Measurements from ENCODE around the gene PCP4L1.
A peak's percentile ranks its signal among the peaks of the same experiment; 100 is the strongest.
"Not testable (repeated sequence)": the region's sequence is repeated elsewhere in the genome, so short reads cannot be mapped to it uniquely, and the experiment has no call there.

PCP4L1 gene

GRCh38 chr1:161258439-161259344 lies at the start of gene PCP4L1:
Gene PCP4L1 (plus strand): TSS chr1:161258745. CDS start chr1:161258975, 230 bp downstream.
- DNase-seq, result peak; percentile 79
- in situ Hi-C loops (cut with MboI; ENCODE audit: low pct_unique_long_range_greater_than_20kb, low sequenced_read_pairs), result no loop called here

GRCh38 chr1:161209790-161210409 lies 48.6 kb upstream of the PCP4L1 start:
- in situ Hi-C loops (cut with MboI; ENCODE audit: low pct_unique_long_range_greater_than_20kb, low sequenced_read_pairs), result no loop called here
- DNase-seq, result peak; percentile 84

- peak; percentile 43 for DNase-seq
- in situ Hi-C loops (cut with MboI; ENCODE audit: low pct_unique_long_range_greater_than_20kb, low sequenced_read_pairs), result no loop called here
Measured at GRCh38 chr1:161214369-161214768, 44.2 kb upstream of the PCP4L1 start.

DNA sequence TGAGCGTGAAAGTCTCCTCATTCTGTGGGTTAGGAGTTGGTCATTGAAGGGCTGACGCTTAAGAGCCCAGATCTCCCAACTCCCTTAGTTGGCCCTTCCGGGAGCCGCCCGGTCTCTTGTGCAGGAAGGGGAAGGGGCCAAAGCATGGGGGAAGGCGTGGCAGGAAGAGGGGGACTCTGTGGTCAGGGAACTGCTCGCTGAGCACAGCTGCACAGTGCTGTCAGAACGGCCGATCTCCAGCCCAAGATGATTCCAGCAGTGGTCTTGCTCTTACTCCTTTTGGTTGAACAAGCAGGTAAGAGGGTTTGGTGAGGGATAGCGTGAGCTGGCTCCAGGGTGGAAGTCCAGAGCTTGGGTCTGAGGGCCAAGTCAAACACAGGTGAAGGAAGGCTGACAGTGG lies 43.5 kb upstream of the PCP4L1 start, which contains the start of gene FCER1G:
FCER1G (plus strand) TSS at position 220 of the 400 bp plus-strand sequence; CDS start at position 247, 27 bp downstream.
- in situ Hi-C loops (cut with MboI; ENCODE audit: low pct_unique_long_range_greater_than_20kb, low sequenced_read_pairs), result no loop called here
- peak; percentile 72 for DNase-seq

DNA sequence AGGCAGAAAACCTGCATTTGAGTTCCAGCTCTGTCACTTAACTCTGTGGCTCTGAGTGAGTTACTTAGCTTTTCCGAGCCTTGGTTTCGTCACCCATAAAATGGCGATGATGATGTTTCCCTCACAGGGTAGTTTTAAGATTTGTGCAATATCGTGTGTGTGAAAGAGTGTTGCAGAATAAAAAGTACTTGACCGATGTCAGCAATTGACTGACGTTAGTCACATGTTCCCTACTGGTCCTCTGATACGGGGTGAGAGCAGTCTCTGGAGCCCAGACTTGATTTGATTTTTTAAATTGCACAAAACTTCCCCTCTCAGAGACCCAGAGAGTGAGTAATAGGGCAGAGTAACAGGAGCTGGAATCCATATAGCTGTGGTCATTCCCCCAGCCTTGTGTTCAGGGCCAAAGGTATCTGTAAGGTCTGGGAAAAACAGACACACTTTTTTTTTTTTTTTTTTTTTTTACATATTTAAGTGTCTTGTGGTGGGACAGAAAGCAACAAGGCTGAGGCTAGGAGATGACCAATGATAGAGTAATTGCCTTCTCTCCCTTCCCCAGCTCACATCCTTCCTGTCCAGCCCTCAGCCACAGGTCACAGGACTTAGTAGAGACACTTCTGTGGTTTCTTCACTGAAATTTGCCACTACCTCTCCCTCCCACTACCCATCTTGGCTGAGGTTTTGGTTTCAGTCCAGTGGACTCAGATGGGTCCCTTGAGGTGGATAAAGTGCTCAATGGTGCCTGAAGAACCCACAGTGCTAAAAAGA lies 41.4 kb upstream of the PCP4L1 start:
- in situ Hi-C loops (cut with MboI; ENCODE audit: low pct_unique_long_range_greater_than_20kb, low sequenced_read_pairs), result no loop called here
- DNase-seq, result peak; percentile 81

DNA sequence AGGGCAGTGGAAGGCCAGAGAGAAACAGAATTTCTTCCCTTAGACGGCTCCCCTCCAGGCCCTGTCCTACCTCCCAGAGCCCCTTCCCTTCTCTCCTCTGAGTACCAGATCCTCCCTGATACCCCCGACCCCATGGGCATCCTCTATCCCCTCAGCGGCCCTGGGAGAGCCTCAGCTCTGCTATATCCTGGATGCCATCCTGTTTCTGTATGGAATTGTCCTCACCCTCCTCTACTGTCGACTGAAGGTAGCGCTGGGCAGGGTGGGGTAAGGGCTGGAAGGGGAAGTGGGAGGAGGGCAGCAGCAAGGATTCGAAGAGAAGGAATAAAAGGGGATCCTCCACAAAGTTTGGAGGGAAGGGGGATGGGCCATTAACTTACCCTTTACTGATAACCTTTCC lies 40.7 kb upstream of the PCP4L1 start:
- in situ Hi-C loops (cut with MboI; ENCODE audit: low pct_unique_long_range_greater_than_20kb, low sequenced_read_pairs), result no loop called here
- no peak for DNase-seq

DNA sequence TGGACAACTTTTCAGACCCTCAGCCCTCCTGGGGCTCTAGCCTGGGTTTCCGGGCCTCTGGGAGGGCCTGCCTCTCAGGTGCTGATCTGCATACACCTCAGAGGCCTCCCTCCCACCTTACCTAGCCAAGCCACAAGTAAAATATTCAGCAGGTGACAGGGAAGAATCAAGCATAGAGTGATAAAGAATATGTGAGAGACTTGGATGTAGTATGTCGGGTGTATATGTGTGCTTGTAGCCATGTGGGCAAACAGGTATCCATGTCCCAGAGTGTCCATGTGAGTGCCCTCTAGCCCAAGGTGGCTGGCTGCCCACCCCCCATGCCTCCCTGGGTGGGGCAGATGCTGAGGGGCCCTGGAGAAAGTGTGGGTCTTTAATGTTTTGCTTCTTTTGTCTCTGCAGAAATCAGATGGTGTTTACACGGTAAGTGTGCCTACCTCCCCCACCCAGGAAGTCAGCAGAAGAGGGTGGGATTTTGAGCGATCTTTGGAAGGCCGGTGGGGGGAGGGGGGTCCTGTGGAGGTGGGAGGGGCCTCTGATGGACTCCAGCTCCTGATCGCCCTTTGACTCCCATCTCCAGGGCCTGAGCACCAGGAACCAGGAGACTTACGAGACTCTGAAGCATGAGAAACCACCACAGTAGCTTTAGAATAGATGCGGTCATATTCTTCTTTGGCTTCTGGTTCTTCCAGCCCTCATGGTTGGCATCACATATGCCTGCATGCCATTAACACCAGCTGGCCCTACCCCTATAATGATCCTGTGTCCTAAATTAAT lies 40.1 kb upstream of the PCP4L1 start:
- in situ Hi-C loops (cut with MboI; ENCODE audit: low pct_unique_long_range_greater_than_20kb, low sequenced_read_pairs), result no loop called here
- DNase-seq, result no peak

- no peak for DNase-seq
- in situ Hi-C loops (cut with MboI; ENCODE audit: low pct_unique_long_range_greater_than_20kb, low sequenced_read_pairs), result no loop called here
Measured at GRCh38 chr1:161219078-161219892, 39.3 kb upstream of the PCP4L1 start.

- in situ Hi-C loops (cut with MboI; ENCODE audit: low pct_unique_long_range_greater_than_20kb, low sequenced_read_pairs), result no loop called here
- no peak for DNase-seq
Measured at GRCh38 chr1:161220002-161220401, 38.5 kb upstream of the PCP4L1 start.

DNA sequence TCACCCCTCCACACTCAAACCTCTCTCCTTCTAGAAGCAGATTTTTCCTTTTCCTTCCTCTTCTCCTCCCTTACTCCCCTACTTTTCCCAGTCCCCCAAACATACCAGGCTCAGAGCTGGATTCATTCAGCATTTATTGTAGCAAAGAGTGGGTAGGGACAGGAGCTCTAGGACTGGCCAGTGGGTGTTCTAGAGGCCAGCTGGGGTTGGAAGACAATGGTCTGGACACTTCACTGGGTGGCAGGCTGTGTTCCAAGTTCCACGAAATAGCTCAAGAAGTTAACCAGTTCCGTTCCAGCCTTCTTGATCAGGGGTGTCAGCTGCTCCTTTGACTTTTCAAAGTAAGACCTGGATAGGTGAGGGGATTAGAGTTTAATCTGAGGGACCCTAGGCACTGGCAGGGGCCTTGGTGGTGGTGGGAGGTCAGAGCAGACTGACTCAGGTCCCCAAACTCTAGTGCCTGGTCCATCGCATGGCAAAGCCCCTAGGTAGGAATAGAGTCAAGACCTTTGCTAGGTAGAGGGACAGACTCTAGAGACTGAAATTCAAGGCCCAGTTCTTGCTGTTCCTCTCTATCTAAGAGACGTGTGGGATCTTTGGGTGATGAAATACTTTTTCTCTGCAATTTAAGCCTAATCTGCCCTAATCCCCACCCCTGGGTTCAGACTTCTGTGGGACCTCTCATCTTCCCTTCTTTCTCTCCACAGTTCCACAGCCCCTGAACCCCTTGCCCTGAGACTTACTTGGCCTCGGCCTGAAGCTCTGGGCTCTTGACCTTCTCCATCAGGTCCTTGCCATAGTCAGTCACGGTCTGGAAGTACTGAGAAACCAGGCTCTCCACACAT lies 36.1 kb upstream of the PCP4L1 start:
- no peak for DNase-seq
- in situ Hi-C loops (cut with MboI; ENCODE audit: low pct_unique_long_range_greater_than_20kb, low sequenced_read_pairs), result no loop called here

DNA sequence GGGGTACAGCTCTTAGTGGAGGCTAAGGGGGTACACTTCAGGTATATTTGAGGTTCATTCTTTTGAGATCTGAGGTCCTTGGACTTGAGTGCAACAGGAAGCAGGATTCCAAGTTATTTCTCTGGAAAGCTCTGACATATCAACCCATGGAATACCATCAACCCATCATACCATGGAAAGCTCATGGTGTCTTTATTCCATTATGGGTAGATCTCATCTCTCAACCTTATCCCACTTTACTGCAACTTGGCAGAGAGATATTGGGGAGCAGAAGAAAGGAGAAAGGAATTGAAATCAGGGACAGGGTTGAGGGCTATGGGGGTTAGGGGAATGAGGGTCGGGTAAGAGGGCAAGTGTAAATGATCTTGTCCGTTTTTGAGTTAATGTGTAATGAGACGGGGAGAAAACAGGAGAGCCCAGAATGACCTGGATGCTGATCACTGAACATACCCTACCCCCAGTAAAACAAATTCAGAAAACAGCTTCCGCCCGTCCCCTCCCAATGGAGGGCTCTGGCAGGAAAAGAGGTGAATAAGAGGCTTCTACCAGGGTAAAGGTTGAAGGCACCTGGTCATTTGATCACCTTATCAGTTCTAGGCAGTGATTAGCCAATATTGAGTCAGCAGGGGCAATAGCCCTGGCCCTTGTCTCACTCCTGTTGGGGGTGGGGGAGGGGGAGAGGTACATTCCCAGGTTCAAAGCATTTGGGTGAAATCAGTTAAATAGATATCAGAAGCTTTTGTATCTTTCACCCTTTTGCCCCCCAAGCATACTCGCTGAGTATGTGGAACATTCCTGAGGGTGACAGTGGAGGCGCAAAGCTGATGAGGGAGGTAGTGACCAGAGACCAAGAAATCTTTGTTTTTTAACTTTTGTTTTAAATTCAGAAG lies 34.5 kb upstream of the PCP4L1 start:
- in situ Hi-C loops (cut with MboI; ENCODE audit: low pct_unique_long_range_greater_than_20kb, low sequenced_read_pairs), result no loop called here

GRCh38 chr1:161224695-161225087 lies 33.9 kb upstream of the PCP4L1 start:
- DNase-seq; in situ Hi-C loops (cut with MboI; ENCODE audit: low pct_unique_long_range_greater_than_20kb, low sequenced_read_pairs): not testable (repeated sequence)

More for the DNA sequence above, 34.5 kb upstream of the PCP4L1 start:
- DNase-seq, result no peak

- no peak for DNase-seq
- in situ Hi-C loops (cut with MboI; ENCODE audit: low pct_unique_long_range_greater_than_20kb, low sequenced_read_pairs), result no loop called here
Measured at GRCh38 chr1:161225178-161225533, 33.4 kb upstream of the PCP4L1 start.

DNA sequence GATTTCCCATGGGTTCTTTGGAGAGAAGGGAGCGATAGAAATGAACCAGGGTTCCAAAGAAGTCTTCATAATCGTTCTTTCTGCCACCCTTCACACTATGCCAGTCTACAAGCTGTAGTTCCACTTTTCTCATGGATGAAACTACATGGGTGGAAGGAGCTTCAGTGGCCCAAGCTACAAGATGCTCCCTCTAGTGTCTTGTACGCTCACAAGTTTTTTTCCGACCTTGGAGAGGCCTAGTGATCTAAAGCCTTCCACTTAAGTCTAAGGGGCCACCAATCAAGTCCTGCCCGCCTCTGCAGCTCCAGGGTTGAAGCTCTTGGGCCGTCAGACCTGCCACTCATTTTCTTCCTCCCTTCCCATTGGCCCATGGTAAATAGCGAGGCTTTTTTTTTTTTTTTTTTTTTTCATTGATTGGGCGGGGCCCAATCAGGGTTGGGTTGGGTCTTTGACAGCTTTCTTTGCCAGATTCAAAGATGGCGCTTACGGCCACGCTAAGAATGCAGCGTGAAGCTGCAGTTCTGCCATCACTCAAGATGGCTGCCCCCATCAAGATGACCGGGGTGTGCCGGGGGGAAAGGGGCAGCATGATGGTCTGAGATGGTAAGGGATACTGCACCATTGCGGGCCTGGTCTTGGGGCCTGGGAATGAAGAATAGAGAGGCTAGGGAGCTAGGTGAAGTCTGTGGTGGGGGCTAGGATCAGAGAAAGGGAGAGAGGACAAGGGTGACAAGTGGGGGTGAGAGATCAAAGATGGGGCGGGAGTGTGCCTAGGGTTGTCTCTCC lies 32.8 kb upstream of the PCP4L1 start, which contains the start of gene TOMM40L:
TOMM40L (plus strand) TSS at position 527 of the 786 bp plus-strand sequence. CDS start 430 bp downstream, outside the sequence.
- in situ Hi-C loops (cut with MboI; ENCODE audit: low pct_unique_long_range_greater_than_20kb, low sequenced_read_pairs), result no loop called here
- peak; percentile 100 for DNase-seq

- in situ Hi-C loops (cut with MboI; ENCODE audit: low pct_unique_long_range_greater_than_20kb, low sequenced_read_pairs), result no loop called here
Measured at GRCh38 chr1:161226320-161226711, 32.2 kb upstream of the PCP4L1 start.

DNA sequence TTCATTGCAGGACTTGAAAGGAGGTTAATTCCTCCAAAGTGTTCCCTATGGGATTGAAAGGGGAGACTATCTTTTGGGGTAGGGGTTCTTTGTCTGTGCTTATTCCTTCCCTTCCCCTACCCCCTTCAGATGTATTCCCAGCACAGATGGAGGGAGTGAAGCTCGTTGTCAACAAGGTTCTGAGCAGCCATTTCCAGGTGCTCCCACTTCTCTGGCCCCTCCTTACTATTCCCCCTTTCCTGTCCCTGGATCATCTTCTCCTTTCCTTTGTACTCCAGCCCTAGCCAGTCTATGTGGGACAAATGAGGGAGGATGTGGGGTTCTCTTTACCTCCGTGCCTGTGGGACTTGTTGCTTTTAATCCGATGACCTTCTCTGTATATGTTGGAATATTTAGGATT lies 31.8 kb upstream of the PCP4L1 start:
- no peak for DNase-seq
- in situ Hi-C loops (cut with MboI; ENCODE audit: low pct_unique_long_range_greater_than_20kb, low sequenced_read_pairs), result no loop called here

More at GRCh38 chr1:161226320-161226711, 32.2 kb upstream of the PCP4L1 start:
- DNase-seq, result no peak

Measured in KBM-7 (cell line).